CD4-positive, CD25-positive, alpha-beta regulatory T cell (primary cell): ENCODE data around the gene S100A12. TPM values are rescaled to one million over a fixed set of nuclear protein-coding genes. Genes with fewer than 3 reads are reported as not detected.

Source experiments
- ATAC-seq, 2 donors: fragments of 150-1000 bp; cut with Tn5 transposase; one replicate each; pipeline ENCODE4 v1.10.0; 2021; ENCODE audit warnings: low read depth in 2 of 2, moderate number of reproducible peaks in 2 of 2, moderate library complexity in 1 of 2
- DNase-seq, 3 donors: peaks; one replicate each; pipeline versions ENCODE4 v3.0.0 to v3.0.0-alpha.2; 2012 to 2022; ENCODE audit warnings: mixed read lengths in 1 of 3
- H3K27ac ChIP-seq: one replicate; pipeline ENCODE4 v1.7.0; 2013; ENCODE audit warnings: mild to moderate bottlenecking, low read length; ENCODE audit not compliant: insufficient read depth, poor library complexity, severe bottlenecking
- H3K27me3 ChIP-seq: one replicate; pipeline ENCODE4 v1.7.0; 2013; ENCODE audit warnings: low read length; ENCODE audit not compliant: control insufficient read depth, insufficient read depth
- H3K36me3 ChIP-seq: one replicate; pipeline ENCODE4 v1.7.0; 2013; ENCODE audit warnings: mild to moderate bottlenecking, low read length, moderate library complexity; ENCODE audit not compliant: control insufficient read depth, insufficient read depth
- H3K4me1 ChIP-seq: 2 replicates; pipeline ENCODE4 v1.7.0; 2013; ENCODE audit warnings: mild to moderate bottlenecking, low read length; ENCODE audit not compliant: insufficient read depth, control insufficient read depth, poor library complexity, severe bottlenecking
- H3K4me3 ChIP-seq: one replicate; pipeline ENCODE4 v1.7.0; 2013; ENCODE audit warnings: low read depth, mild to moderate bottlenecking, low read length, moderate library complexity
- H3K9me3 ChIP-seq, 2 experiments: 1 replicate in 1 of 2; 2 replicates in 1 of 2; pipeline ENCODE4 v1.7.0; 2013; ENCODE audit warnings: low read length in 2 of 2, mild to moderate bottlenecking in 1 of 2, moderate library complexity in 1 of 2; ENCODE audit not compliant: control insufficient read depth in 2 of 2
- H3K27ac Mint-ChIP-seq, 3 donors: one replicate each; pipeline ENCODE4 v1.8.0; 2020 to 2022; ENCODE audit warnings: mild to moderate bottlenecking in 3 of 3, mixed read lengths in 3 of 3, moderate library complexity in 2 of 3
- H3K27me3 Mint-ChIP-seq: one replicate; pipeline ENCODE4 v1.8.0; 2022; ENCODE audit warnings: mild to moderate bottlenecking, mixed read lengths
- H3K36me3 Mint-ChIP-seq: one replicate; pipeline ENCODE4 v1.8.0; 2020; ENCODE audit warnings: mixed read lengths
- H3K4me1 Mint-ChIP-seq, 4 donors: one replicate each; pipeline ENCODE4 v1.8.0; 2020 to 2022; ENCODE audit warnings: mixed read lengths in 4 of 4, mild to moderate bottlenecking in 1 of 4
- H3K4me3 Mint-ChIP-seq, 4 donors: one replicate each; pipeline ENCODE4 v1.8.0; 2020 to 2022; ENCODE audit warnings: mild to moderate bottlenecking in 4 of 4, mixed read lengths in 4 of 4, moderate library complexity in 3 of 4
- H3K9me3 Mint-ChIP-seq, 7 donors: one replicate each; pipeline ENCODE4 v1.8.0; 2020 to 2022; ENCODE audit warnings: mixed read lengths in 7 of 7, mild to moderate bottlenecking in 3 of 7, moderate library complexity in 2 of 7
- polyA plus RNA-seq, 4 donors: library from polyadenylated mRNA; unstranded; fragments of 300-500 nt; fragmentation: Illumina TruSeq; gene quantifications; one replicate each; pipeline ENCODE4 v1.2.3, GENCODE V29; 2021
- total RNA-seq: library from RNA; stranded (reverse); gene quantifications from one replicate; pipeline ENCODE4 v1.2.3, GENCODE V29; 2022

S100A12 gene
- total and polyA plus RNA-seq, 5 donors from 2014 or later = 0.51 to 2.2 TPM; not detected in 3

GRCh38 chr1:153389401-153389800, 14.0 kb upstream of the S100A12 start:
- no peak overlapping the region for H3K4me3 ChIP-seq
- Mint-ChIP-seq H3K4me3 (no peak overlapping the region), H3K9me3 (peaks cover 0 to 2% (median 0%) of the 10 kb centered on the region in 7 donors), H3K4me1 (peaks cover 0 to 1% (median 0%) of the 10 kb centered on the region in 4 donors), H3K27ac (no peak overlapping the region), H3K27me3 (peaks cover 30% of the 10 kb centered on the region), H3K36me3 (no peaks in the 10 kb centered on the region)
- H3K9me3 ChIP-seq = no peaks in the 10 kb centered on the region
- ATAC-seq (no peak), DNase-seq (no peak)
- H3K27ac ChIP-seq = no peak overlapping the region
- peaks cover 2% of the 10 kb centered on the region for H3K27me3 ChIP-seq
- H3K36me3 ChIP-seq = no peaks in the 10 kb centered on the region
- no peaks in the 10 kb centered on the region for H3K4me1 ChIP-seq

GRCh38 chr1:153387785-153388184, 12.4 kb upstream of the S100A12 start:
- ATAC-seq (no peak), DNase-seq (no peak)
- peaks cover 0 to 3% (median 0%) of the 10 kb centered on the region in 7 donors for H3K9me3 Mint-ChIP-seq
- Histone ChIP-seq H3K36me3 (no peaks in the 10 kb centered on the region), H3K27me3 (peaks cover 5% of the 10 kb centered on the region), H3K4me1 (no peaks in the 10 kb centered on the region), H3K27ac (no peak overlapping the region), H3K9me3 (no peaks in the 10 kb centered on the region), H3K4me3 (no peak overlapping the region)
- H3K4me3 Mint-ChIP-seq = no peak overlapping the region
- peaks cover 43% of the 10 kb centered on the region for H3K27me3 Mint-ChIP-seq
- H3K4me1 Mint-ChIP-seq = peaks cover 0 to 1% (median 0%) of the 10 kb centered on the region in 4 donors
- H3K36me3 Mint-ChIP-seq = no peaks in the 10 kb centered on the region
- no peak overlapping the region for H3K27ac Mint-ChIP-seq

- H3K4me1 ChIP-seq = no peaks in the 10 kb centered on the region
- H3K36me3 Mint-ChIP-seq = no peaks in the 10 kb centered on the region
- ATAC-seq = no peak
Observed at GRCh38 chr1:153387001-153387400, 11.6 kb upstream of the S100A12 start.

GRCh38 chr1:153386500-153386901, 11.1 kb upstream of the S100A12 start:
- peaks cover 0 to 1% (median 0%) of the 10 kb centered on the region in 4 donors for H3K4me1 Mint-ChIP-seq
- Histone ChIP-seq H3K27me3 (peaks cover 5% of the 10 kb centered on the region), H3K4me1 (no peaks in the 10 kb centered on the region), H3K36me3 (no peaks in the 10 kb centered on the region), H3K9me3 (peaks cover 0 to 1% of the 10 kb centered on the region in 2 experiments), H3K27ac (no peak overlapping the region), H3K4me3 (no peak overlapping the region)
- no peak overlapping the region for H3K4me3 Mint-ChIP-seq
- no peaks in the 10 kb centered on the region for H3K36me3 Mint-ChIP-seq
- DNase-seq (no peak), ATAC-seq (no peak)
- H3K27me3 Mint-ChIP-seq = peaks cover 43% of the 10 kb centered on the region
- H3K27ac Mint-ChIP-seq = no peak overlapping the region
- H3K9me3 Mint-ChIP-seq = peaks cover 0 to 9% (median 3%) of the 10 kb centered on the region in 7 donors

More at GRCh38 chr1:153387001-153387400, 11.6 kb upstream of the S100A12 start:
- Mint-ChIP-seq H3K27me3 (peaks cover 45% of the 10 kb centered on the region), H3K27ac (no peak overlapping the region), H3K4me1 (peaks cover 0 to 1% (median 0%) of the 10 kb centered on the region in 4 donors), H3K4me3 (no peak overlapping the region), H3K9me3 (peaks cover 0 to 4% (median 1%) of the 10 kb centered on the region in 7 donors)
- H3K4me3 ChIP-seq = no peak overlapping the region
- no peaks in the 10 kb centered on the region for H3K9me3 ChIP-seq
- H3K36me3 ChIP-seq = no peaks in the 10 kb centered on the region
- peaks cover 5% of the 10 kb centered on the region for H3K27me3 ChIP-seq
- H3K27ac ChIP-seq = no peak overlapping the region
- no peak for DNase-seq

- H3K27ac Mint-ChIP-seq = no peak overlapping the region
- H3K27me3 Mint-ChIP-seq = peaks cover 51% of the 10 kb centered on the region
- Histone ChIP-seq H3K27me3 (peaks cover 5% of the 10 kb centered on the region), H3K9me3 (peaks cover 0 to 2% of the 10 kb centered on the region in 2 experiments), H3K4me1 (no peaks in the 10 kb centered on the region), H3K4me3 (no peak overlapping the region), H3K27ac (no peak overlapping the region), H3K36me3 (no peaks in the 10 kb centered on the region)
- H3K9me3 Mint-ChIP-seq = peaks cover 0 to 14% (median 5%) of the 10 kb centered on the region in 7 donors
- no peak overlapping the region for H3K4me3 Mint-ChIP-seq
- H3K4me1 Mint-ChIP-seq = peaks cover 0 to 1% (median 0%) of the 10 kb centered on the region in 4 donors
- DNase-seq = no peak
- H3K36me3 Mint-ChIP-seq = no peaks in the 10 kb centered on the region
- no peak for ATAC-seq
Observed at GRCh38 chr1:153384958-153385580, 9.6 kb upstream of the S100A12 start.

- no peaks in the 10 kb centered on the region for H3K4me1 Mint-ChIP-seq
- ATAC-seq (no peak), DNase-seq (no peak)
- peaks cover 7% of the 10 kb centered on the region for H3K27me3 ChIP-seq
- H3K9me3 Mint-ChIP-seq = peaks cover 0 to 14% (median 6%) of the 10 kb centered on the region in 7 donors
- H3K9me3 ChIP-seq = peaks cover 0 to 2% of the 10 kb centered on the region in 2 experiments
- no peaks in the 10 kb centered on the region for H3K36me3 Mint-ChIP-seq
- H3K4me3 Mint-ChIP-seq = no peak overlapping the region
- peaks cover 60% of the 10 kb centered on the region for H3K27me3 Mint-ChIP-seq
- H3K4me1 ChIP-seq = no peaks in the 10 kb centered on the region
- no peak overlapping the region for H3K27ac ChIP-seq
- H3K27ac Mint-ChIP-seq = no peak overlapping the region
- no peaks in the 10 kb centered on the region for H3K36me3 ChIP-seq
- no peak overlapping the region for H3K4me3 ChIP-seq
Observed at GRCh38 chr1:153380711-153381110, 5.3 kb upstream of the S100A12 start.

- peaks cover 0 to 2% of the 10 kb centered on the region in 2 experiments for H3K9me3 ChIP-seq
- no peak for DNase-seq
- no peak for ATAC-seq
- H3K4me1 Mint-ChIP-seq = no peaks in the 10 kb centered on the region
- H3K4me3 Mint-ChIP-seq = no peak overlapping the region
- peaks cover 50% of the 10 kb centered on the region for H3K27me3 Mint-ChIP-seq
- H3K27ac Mint-ChIP-seq = no peak overlapping the region
- no peaks in the 10 kb centered on the region for H3K36me3 Mint-ChIP-seq
- no peak overlapping the region for H3K27ac ChIP-seq
- H3K4me3 ChIP-seq = no peak overlapping the region
- H3K9me3 Mint-ChIP-seq = peaks cover 0 to 14% (median 6%) of the 10 kb centered on the region in 7 donors
- H3K36me3 ChIP-seq = no peaks in the 10 kb centered on the region
- no peaks in the 10 kb centered on the region for H3K4me1 ChIP-seq
- H3K27me3 ChIP-seq = peaks cover 7% of the 10 kb centered on the region
Observed at GRCh38 chr1:153379591-153379990, 4.2 kb upstream of the S100A12 start.

GRCh38 chr1:153374071-153374470, 1.4 kb downstream of the S100A12 start:
- Histone ChIP-seq H3K4me1 (no peaks in the 10 kb centered on the region), H3K4me3 (no peak overlapping the region), H3K36me3 (no peaks in the 10 kb centered on the region), H3K27me3 (peaks cover 13% of the 10 kb centered on the region), H3K9me3 (no peaks in the 10 kb centered on the region), H3K27ac (no peak overlapping the region)
- no peak for DNase-seq
- ATAC-seq = no peak
- Mint-ChIP-seq H3K27me3 (peaks cover 33% of the 10 kb centered on the region), H3K27ac (no peak overlapping the region), H3K4me3 (no peak overlapping the region), H3K36me3 (no peaks in the 10 kb centered on the region), H3K4me1 (no peaks in the 10 kb centered on the region), H3K9me3 (peaks cover 0 to 6% (median 0%) of the 10 kb centered on the region in 7 donors)
